Measurements from ENCODE around the gene CUL3. TPM values are rescaled to one million over a fixed set of nuclear protein-coding genes. Genes with fewer than 3 reads are reported as not detected.
A peak's percentile ranks its signal among the peaks of the same experiment; 100 is the strongest.

Gene CUL3
- total RNA-seq, 2 donors from 2014 or later: 47.4 to 74.1 TPM

- Histone ChIP-seq H3K4me1 (ENCODE audit: control insufficient read depth in 1 of 2, low read depth in 2 of 2) (peaks cover 0 to 4% of the 10 kb centered on the region in 2 donors), H3K4me3 (no peak overlapping the region), H3K27ac (no peak overlapping the region), H3K36me3 (no peaks in the 10 kb centered on the region), H3K27me3 (replicated peaks; ENCODE audit: insufficient read depth) (no peaks in the 10 kb centered on the region), H3K9me3 (no peaks in the 10 kb centered on the region)
- no peak for DNase-seq (ENCODE audit: low spot score)
- no peak for ATAC-seq (ENCODE audit: insufficient number of reproducible peaks, low FRiP score, low read depth)
- TF ChIP-seq CTCF (IDR thresholded peaks at IDR 0.05): no peak
Observed at GRCh38 chr2:224444783-224445182, 140.4 kb downstream of the CUL3 start.

- no peak for ATAC-seq (ENCODE audit: insufficient number of reproducible peaks, low FRiP score, low read depth)
- H3K36me3 ChIP-seq: no peaks in the 10 kb centered on the region
- peaks cover 0 to 4% of the 10 kb centered on the region in 2 donors for H3K4me1 ChIP-seq (ENCODE audit: control insufficient read depth in 1 of 2, low read depth in 2 of 2)
- no peak for DNase-seq (ENCODE audit: low spot score)
- TF ChIP-seq CTCF (IDR thresholded peaks at IDR 0.05): no peak
- no peak overlapping the region for H3K4me3 ChIP-seq
- no peak overlapping the region for H3K27ac ChIP-seq
- H3K9me3 ChIP-seq: no peaks in the 10 kb centered on the region
- no peaks in the 10 kb centered on the region for H3K27me3 ChIP-seq (replicated peaks; ENCODE audit: insufficient read depth)
Observed at GRCh38 chr2:224444021-224444420, 141.1 kb downstream of the CUL3 start.

- peak overlapping the region; percentile 77 for H3K4me3 ChIP-seq
- no peak for ATAC-seq (ENCODE audit: insufficient number of reproducible peaks, low FRiP score, low read depth)
- H3K4me1 ChIP-seq (ENCODE audit: control insufficient read depth in 1 of 2, low read depth in 2 of 2): peaks cover 0 to 4% of the 10 kb centered on the region in 2 donors
- no peaks in the 10 kb centered on the region for H3K27me3 ChIP-seq (replicated peaks; ENCODE audit: insufficient read depth)
- no peak for DNase-seq (ENCODE audit: low spot score)
- no peaks in the 10 kb centered on the region for H3K36me3 ChIP-seq
- H3K9me3 ChIP-seq: no peaks in the 10 kb centered on the region
- TF ChIP-seq CTCF (IDR thresholded peaks at IDR 0.05): no peak
- no peak overlapping the region for H3K27ac ChIP-seq
Observed at GRCh38 chr2:224442071-224442967, 142.8 kb downstream of the CUL3 start.

DNA sequence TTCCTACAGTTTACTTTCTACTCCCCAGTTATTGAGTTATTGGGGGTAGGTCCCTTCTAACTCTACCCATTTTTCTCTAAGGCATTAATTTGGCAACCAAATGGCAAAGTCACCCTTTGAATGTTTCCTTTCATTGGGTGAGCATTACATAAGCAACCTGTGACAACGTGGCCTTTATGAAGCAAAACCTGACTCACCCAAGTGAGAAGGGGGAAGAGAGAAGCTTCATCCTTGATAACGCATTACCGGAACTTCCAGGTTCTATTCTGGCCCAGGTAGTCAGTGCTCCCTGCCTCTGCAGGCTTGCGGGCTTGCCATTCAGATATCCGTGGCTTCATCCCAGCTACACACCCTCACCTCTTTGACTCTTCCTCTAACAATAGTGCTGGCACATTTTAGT, 144.2 kb downstream of the CUL3 start:
- Histone ChIP-seq H3K27me3 (replicated peaks; ENCODE audit: insufficient read depth) (no peaks in the 10 kb centered on the region), H3K9me3 (no peaks in the 10 kb centered on the region), H3K4me1 (ENCODE audit: control insufficient read depth in 1 of 2, low read depth in 2 of 2) (peaks cover 0 to 4% of the 10 kb centered on the region in 2 donors), H3K36me3 (no peaks in the 10 kb centered on the region), H3K27ac (no peak overlapping the region), H3K4me3 (no peak overlapping the region)
- no peak for TF ChIP-seq CTCF (IDR thresholded peaks at IDR 0.05)
- DNase-seq (ENCODE audit: low spot score): no peak
- ATAC-seq (ENCODE audit: insufficient number of reproducible peaks, low FRiP score, low read depth): no peak

GRCh38 chr2:224438726-224439125, 146.4 kb downstream of the CUL3 start:
- DNase-seq (ENCODE audit: low spot score) (no peak), ATAC-seq (ENCODE audit: insufficient number of reproducible peaks, low FRiP score, low read depth) (no peak)
- Histone ChIP-seq H3K27ac (no peak overlapping the region), H3K9me3 (no peaks in the 10 kb centered on the region), H3K4me1 (ENCODE audit: control insufficient read depth in 1 of 2, low read depth in 2 of 2) (peaks cover 0 to 4% of the 10 kb centered on the region in 2 donors), H3K36me3 (no peaks in the 10 kb centered on the region), H3K27me3 (replicated peaks; ENCODE audit: insufficient read depth) (no peaks in the 10 kb centered on the region), H3K4me3 (no peak overlapping the region)
- no peak for TF ChIP-seq CTCF (IDR thresholded peaks at IDR 0.05)

Data from thoracic aorta (tissue), 2 donors.